ENCODE measurements around the gene PHF3. TPM values are rescaled to one million over a fixed set of nuclear protein-coding genes. Genes with fewer than 3 reads are reported as not detected.

The PHF3 gene
- total RNA-seq, 1 experiment from 2014 or later: 40.0 TPM

GRCh38 chr6:63740709-63741108 is 105.1 kb downstream of the PHF3 start:
- Histone ChIP-seq H3K4me3 (ENCODE audit: low read depth in 2 of 2, low read length in 2 of 2) (no peak overlapping the region), H3K36me3 (ENCODE audit: control insufficient read depth, insufficient read depth, low read length) (no peaks in the 10 kb centered on the region), H3K4me1 (ENCODE audit: control insufficient read depth, insufficient read depth, low read length) (no peaks in the 10 kb centered on the region), H3K27ac (ENCODE audit: low read length) (no peak overlapping the region), H3K27me3 (ENCODE audit: control insufficient read depth, insufficient read depth, low read length) (peaks cover 5% of the 10 kb centered on the region; the same call in 1 of the 2 replicates), H3K9me3 (ENCODE audit: control insufficient read depth, insufficient read depth, low read depth, low read length) (no peaks in the 10 kb centered on the region)
- POLR2A ChIA-PET: no interaction called here
- DNase-seq (ENCODE audit: low read depth, low spot score): no peak
- CTCF ChIA-PET: no interaction called here
- intact Hi-C loops (cut with micrococcal nuclease; ENCODE audit: unreplicated experiment): no loop called here
- BruUV-seq (replicated peaks): no TSS peak
- no peak for TF ChIP-seq TCF7L2 (IDR thresholded peaks at IDR 0.05; ENCODE audit: low read depth, low read length)
- TF ChIP-seq POLR2AphosphoS5 (IDR thresholded peaks at IDR 0.05; ENCODE audit: low read depth, low read length): no peak
- no peak for TF ChIP-seq CTCF (IDR thresholded peaks at IDR 0.05)
- no peak for TF ChIP-seq SIN3A (IDR thresholded peaks at IDR 0.05; ENCODE audit: borderline replicate concordance, insufficient read depth, low read depth, low read length)
- no peak for TF ChIP-seq REST (IDR thresholded peaks at IDR 0.05; ENCODE audit: insufficient read depth in 1 of 2, low read depth in 2 of 2, low read length in 1 of 2)
- in situ Hi-C loops (cut with HindIII; ENCODE audit: low pct_unique_long_range_greater_than_20kb, low sequenced_read_pairs): no loop called here
- no peak for ATAC-seq

GRCh38 chr6:63742060-63742459 is 106.5 kb downstream of the PHF3 start:
- ATAC-seq (no peak), DNase-seq (ENCODE audit: low read depth, low spot score) (no peak)
- Histone ChIP-seq H3K4me3 (ENCODE audit: low read depth in 2 of 2, low read length in 2 of 2) (no peak overlapping the region), H3K9me3 (ENCODE audit: control insufficient read depth, insufficient read depth, low read depth, low read length) (no peaks in the 10 kb centered on the region), H3K4me1 (ENCODE audit: control insufficient read depth, insufficient read depth, low read length) (no peaks in the 10 kb centered on the region), H3K27ac (ENCODE audit: low read length) (no peak overlapping the region), H3K27me3 (ENCODE audit: control insufficient read depth, insufficient read depth, low read length) (peaks cover 5% of the 10 kb centered on the region; the same call in 1 of the 2 replicates), H3K36me3 (ENCODE audit: control insufficient read depth, insufficient read depth, low read length) (no peaks in the 10 kb centered on the region)
- BruUV-seq (replicated peaks): no TSS peak
- ChIA-PET CTCF (no interaction called here), POLR2A (no interaction called here)
- intact Hi-C loops (cut with micrococcal nuclease; ENCODE audit: unreplicated experiment): no loop called here
- in situ Hi-C loops (cut with HindIII; ENCODE audit: low pct_unique_long_range_greater_than_20kb, low sequenced_read_pairs): no loop called here
- no peak for TF ChIP-seq REST (IDR thresholded peaks at IDR 0.05; ENCODE audit: insufficient read depth in 1 of 2, low read depth in 2 of 2, low read length in 1 of 2)
- TF ChIP-seq TCF7L2 (IDR thresholded peaks at IDR 0.05; ENCODE audit: low read depth, low read length): no peak
- TF ChIP-seq CTCF (IDR thresholded peaks at IDR 0.05): no peak
- TF ChIP-seq POLR2AphosphoS5 (IDR thresholded peaks at IDR 0.05; ENCODE audit: low read depth, low read length): no peak
- TF ChIP-seq SIN3A (IDR thresholded peaks at IDR 0.05; ENCODE audit: borderline replicate concordance, insufficient read depth, low read depth, low read length): no peak
